ENCODE data around the gene SYPL1. TPM values are rescaled to one million over a fixed set of nuclear protein-coding genes. Genes with fewer than 3 reads are reported as not detected.
"Not testable (repeated sequence)": the region's sequence is repeated elsewhere in the genome, so short reads cannot be mapped to it uniquely, and the experiment has no call there.

The SYPL1 gene
- total RNA-seq, 1 experiment from 2014 or later, result 98.3 TPM

DNA sequence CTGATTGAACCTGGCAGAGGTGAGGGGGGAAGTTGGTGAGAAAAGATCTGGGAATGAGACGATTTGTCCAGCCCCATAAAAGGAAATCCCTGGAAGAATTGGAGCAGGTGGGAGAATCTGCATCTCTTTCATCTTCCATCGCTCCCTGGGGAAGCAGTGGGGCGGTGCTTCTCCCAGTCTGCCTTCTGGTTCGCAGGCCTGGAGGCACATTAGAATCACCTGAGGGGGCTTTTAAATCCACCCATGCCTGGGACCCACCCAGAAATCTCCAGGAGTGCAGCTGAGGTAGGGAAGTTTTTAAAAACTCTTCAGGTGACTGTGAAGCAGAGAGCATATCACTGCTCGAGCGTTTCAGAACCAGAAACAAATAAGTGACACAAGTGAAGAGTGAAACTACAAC, 26.7 kb upstream of the SYPL1 start:
- Histone ChIP-seq H3K27me3 (ENCODE audit: control insufficient read depth, insufficient read depth, low read length) (peaks cover 6% of the 10 kb centered on the region; the same call in 1 of the 2 replicates), H3K4me1 (ENCODE audit: control insufficient read depth, insufficient read depth, low read length) (no peaks in the 10 kb centered on the region; the same call in 1 of the 2 replicates), H3K27ac (ENCODE audit: low read length) (no peak overlapping the region), H3K9me3 (ENCODE audit: control insufficient read depth, insufficient read depth, low read depth, low read length) (no peaks in the 10 kb centered on the region), H3K4me3 (ENCODE audit: low read depth in 2 of 2, low read length in 2 of 2) (no peak overlapping the region), H3K36me3 (ENCODE audit: control insufficient read depth, insufficient read depth, low read length) (no peaks in the 10 kb centered on the region)
- ChIA-PET POLR2A (no interaction called here), CTCF (no interaction called here)
- in situ Hi-C loops (cut with HindIII; ENCODE audit: low pct_unique_long_range_greater_than_20kb, low sequenced_read_pairs) (no loop called here), intact Hi-C loops (cut with micrococcal nuclease; ENCODE audit: unreplicated experiment) (no loop called here)
- TF ChIP-seq POLR2AphosphoS5 (IDR thresholded peaks at IDR 0.05; ENCODE audit: low read depth, low read length) (no peak), SIN3A (IDR thresholded peaks at IDR 0.05; ENCODE audit: borderline replicate concordance, insufficient read depth, low read depth, low read length) (no peak), TCF7L2 (IDR thresholded peaks at IDR 0.05; ENCODE audit: low read depth, low read length) (no peak)
- TF ChIP-seq, protein P1, sequence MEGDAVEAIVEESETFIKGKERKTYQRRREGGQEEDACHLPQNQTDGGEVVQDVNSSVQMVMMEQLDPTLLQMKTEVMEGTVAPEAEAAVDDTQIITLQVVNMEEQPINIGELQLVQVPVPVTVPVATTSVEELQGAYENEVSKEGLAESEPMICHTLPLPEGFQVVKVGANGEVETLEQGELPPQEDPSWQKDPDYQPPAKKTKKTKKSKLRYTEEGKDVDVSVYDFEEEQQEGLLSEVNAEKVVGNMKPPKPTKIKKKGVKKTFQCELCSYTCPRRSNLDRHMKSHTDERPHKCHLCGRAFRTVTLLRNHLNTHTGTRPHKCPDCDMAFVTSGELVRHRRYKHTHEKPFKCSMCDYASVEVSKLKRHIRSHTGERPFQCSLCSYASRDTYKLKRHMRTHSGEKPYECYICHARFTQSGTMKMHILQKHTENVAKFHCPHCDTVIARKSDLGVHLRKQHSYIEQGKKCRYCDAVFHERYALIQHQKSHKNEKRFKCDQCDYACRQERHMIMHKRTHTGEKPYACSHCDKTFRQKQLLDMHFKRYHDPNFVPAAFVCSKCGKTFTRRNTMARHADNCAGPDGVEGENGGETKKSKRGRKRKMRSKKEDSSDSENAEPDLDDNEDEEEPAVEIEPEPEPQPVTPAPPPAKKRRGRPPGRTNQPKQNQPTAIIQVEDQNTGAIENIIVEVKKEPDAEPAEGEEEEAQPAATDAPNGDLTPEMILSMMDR (IDR thresholded peaks at IDR 0.05), result no peak
- TF ChIP-seq, protein P2, sequence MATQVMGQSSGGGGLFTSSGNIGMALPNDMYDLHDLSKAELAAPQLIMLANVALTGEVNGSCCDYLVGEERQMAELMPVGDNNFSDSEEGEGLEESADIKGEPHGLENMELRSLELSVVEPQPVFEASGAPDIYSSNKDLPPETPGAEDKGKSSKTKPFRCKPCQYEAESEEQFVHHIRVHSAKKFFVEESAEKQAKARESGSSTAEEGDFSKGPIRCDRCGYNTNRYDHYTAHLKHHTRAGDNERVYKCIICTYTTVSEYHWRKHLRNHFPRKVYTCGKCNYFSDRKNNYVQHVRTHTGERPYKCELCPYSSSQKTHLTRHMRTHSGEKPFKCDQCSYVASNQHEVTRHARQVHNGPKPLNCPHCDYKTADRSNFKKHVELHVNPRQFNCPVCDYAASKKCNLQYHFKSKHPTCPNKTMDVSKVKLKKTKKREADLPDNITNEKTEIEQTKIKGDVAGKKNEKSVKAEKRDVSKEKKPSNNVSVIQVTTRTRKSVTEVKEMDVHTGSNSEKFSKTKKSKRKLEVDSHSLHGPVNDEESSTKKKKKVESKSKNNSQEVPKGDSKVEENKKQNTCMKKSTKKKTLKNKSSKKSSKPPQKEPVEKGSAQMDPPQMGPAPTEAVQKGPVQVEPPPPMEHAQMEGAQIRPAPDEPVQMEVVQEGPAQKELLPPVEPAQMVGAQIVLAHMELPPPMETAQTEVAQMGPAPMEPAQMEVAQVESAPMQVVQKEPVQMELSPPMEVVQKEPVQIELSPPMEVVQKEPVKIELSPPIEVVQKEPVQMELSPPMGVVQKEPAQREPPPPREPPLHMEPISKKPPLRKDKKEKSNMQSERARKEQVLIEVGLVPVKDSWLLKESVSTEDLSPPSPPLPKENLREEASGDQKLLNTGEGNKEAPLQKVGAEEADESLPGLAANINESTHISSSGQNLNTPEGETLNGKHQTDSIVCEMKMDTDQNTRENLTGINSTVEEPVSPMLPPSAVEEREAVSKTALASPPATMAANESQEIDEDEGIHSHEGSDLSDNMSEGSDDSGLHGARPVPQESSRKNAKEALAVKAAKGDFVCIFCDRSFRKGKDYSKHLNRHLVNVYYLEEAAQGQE (IDR thresholded peaks at IDR 0.05; ENCODE audit: insufficient read depth in 1 of 2, low read depth in 2 of 2, low read length in 1 of 2), result no peak
- ATAC-seq, result no peak
- BruUV-seq (replicated peaks), result no TSS peak
- DNase-seq (ENCODE audit: low read depth, low spot score), result no peak

DNA sequence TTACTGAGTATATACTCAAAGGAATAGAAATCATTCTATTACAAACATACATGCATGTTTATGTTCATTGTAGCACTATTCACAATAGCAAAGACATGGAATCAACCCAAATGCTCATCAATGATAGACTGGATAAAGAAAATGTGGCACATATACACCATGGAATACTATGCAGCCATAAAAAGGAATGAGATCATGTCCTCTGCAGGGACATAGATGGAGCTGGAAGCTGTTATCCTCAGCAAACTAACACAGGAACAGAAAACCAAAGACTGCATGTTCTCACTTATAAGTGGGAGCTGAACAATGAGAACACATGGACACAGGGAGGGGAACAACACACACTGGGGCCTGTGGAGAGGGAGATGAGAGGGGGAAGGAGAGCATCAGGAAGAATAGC, 26.1 kb upstream of the SYPL1 start:
- POLR2A ChIA-PET; CTCF ChIA-PET; H3K4me1 ChIP-seq (ENCODE audit: control insufficient read depth, insufficient read depth, low read length); BruUV-seq (replicated peaks); DNase-seq (ENCODE audit: low read depth, low spot score); H3K36me3 ChIP-seq (ENCODE audit: control insufficient read depth, insufficient read depth, low read length); H3K4me3 ChIP-seq (ENCODE audit: low read depth in 2 of 2, low read length in 2 of 2); H3K9me3 ChIP-seq (ENCODE audit: control insufficient read depth, insufficient read depth, low read depth, low read length); intact Hi-C loops (cut with micrococcal nuclease; ENCODE audit: unreplicated experiment); H3K27me3 ChIP-seq (ENCODE audit: control insufficient read depth, insufficient read depth, low read length); ATAC-seq; H3K27ac ChIP-seq (ENCODE audit: low read length); in situ Hi-C loops (cut with HindIII; ENCODE audit: low pct_unique_long_range_greater_than_20kb, low sequenced_read_pairs): not testable (repeated sequence)

DNA sequence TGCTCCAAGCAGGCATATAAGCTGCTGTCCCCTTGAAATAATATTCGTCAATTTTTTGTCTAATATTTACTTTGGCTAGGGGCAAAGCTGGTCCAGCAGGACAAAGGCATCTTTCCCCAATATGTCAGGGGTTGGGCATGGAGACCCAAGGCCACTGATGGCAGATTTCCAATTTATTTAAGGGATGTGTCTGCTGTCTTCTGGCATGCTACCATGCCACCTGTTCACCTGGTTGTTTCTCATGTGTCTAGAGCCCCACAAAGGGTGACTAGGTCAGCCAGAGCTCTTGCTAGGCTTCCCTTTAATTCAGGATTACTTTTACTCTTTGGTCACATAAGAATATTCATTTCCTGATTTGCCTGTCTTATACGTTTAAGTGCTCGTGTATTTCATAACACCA, 22.1 kb upstream of the SYPL1 start:
- ChIA-PET POLR2A (no interaction called here), CTCF (no interaction called here)
- Histone ChIP-seq H3K36me3 (ENCODE audit: control insufficient read depth, insufficient read depth, low read length) (no peaks in the 10 kb centered on the region), H3K9me3 (ENCODE audit: control insufficient read depth, insufficient read depth, low read depth, low read length) (no peaks in the 10 kb centered on the region), H3K27me3 (ENCODE audit: control insufficient read depth, insufficient read depth, low read length) (no peaks in the 10 kb centered on the region), H3K27ac (ENCODE audit: low read length) (no peak overlapping the region), H3K4me1 (ENCODE audit: control insufficient read depth, insufficient read depth, low read length) (no peaks in the 10 kb centered on the region; the same call in 1 of the 2 replicates), H3K4me3 (ENCODE audit: low read depth in 2 of 2, low read length in 2 of 2) (no peak overlapping the region)
- ATAC-seq (no peak), DNase-seq (ENCODE audit: low read depth, low spot score) (no peak)
- TF ChIP-seq, protein P2 (IDR thresholded peaks at IDR 0.05; ENCODE audit: insufficient read depth in 1 of 2, low read depth in 2 of 2, low read length in 1 of 2), result no peak
- TF ChIP-seq SIN3A (IDR thresholded peaks at IDR 0.05; ENCODE audit: borderline replicate concordance, insufficient read depth, low read depth, low read length) (no peak), POLR2AphosphoS5 (IDR thresholded peaks at IDR 0.05; ENCODE audit: low read depth, low read length) (no peak), TCF7L2 (IDR thresholded peaks at IDR 0.05; ENCODE audit: low read depth, low read length) (no peak)
- TF ChIP-seq, protein P1 (IDR thresholded peaks at IDR 0.05), result no peak
- in situ Hi-C loops (cut with HindIII; ENCODE audit: low pct_unique_long_range_greater_than_20kb, low sequenced_read_pairs), result no loop called here
- intact Hi-C loops (cut with micrococcal nuclease; ENCODE audit: unreplicated experiment), result no loop called here
- BruUV-seq (replicated peaks), result no TSS peak

Data from Panc1 (cell line).